Right lobe of liver (tissue), 6 donors: ENCODE results near the gene SGCD. TPM values are rescaled to one million over a fixed set of nuclear protein-coding genes. Genes with fewer than 3 reads are reported as not detected.

ENCODE experiments used
- ATAC-seq, 4 donors: fragments of 200-7000 bp; cut with Tn5 transposase; one replicate each; pipeline ENCODE4 v1.9.1; 2020; ENCODE audit warnings: mild to moderate bottlenecking in 4 of 4, moderate library complexity in 4 of 4
- DNase-seq, 3 donors: peaks; one replicate each; pipeline ENCODE4 v3.0.0-alpha.2; 2020
- H3K27ac ChIP-seq, 3 donors: fragments of 200-600 bp; one replicate each; pipeline ENCODE4 v1.8.0; 2022
- H3K27me3 ChIP-seq, 2 donors: fragments of 200-600 bp; one replicate each; pipeline ENCODE4 v1.8.0; 2022
- H3K36me3 ChIP-seq, 4 donors: fragments of 200-600 bp; sonication (generic) in 1 of 4; one replicate each; pipeline versions ENCODE4 v1.5.1 to v1.8.0; 2017 to 2022; ENCODE audit warnings: control low read depth in 1 of 4
- H3K4me1 ChIP-seq, 4 donors: fragments of 200-600 bp; sonication (generic) in 1 of 4; one replicate each; pipeline versions ENCODE4 v1.5.1 to v1.8.0; 2017 to 2022; ENCODE audit warnings: control low read depth in 1 of 4
- H3K4me3 ChIP-seq, 3 donors: fragments of 200-600 bp; one replicate each; pipeline ENCODE4 v1.8.0; 2022
- H3K9me3 ChIP-seq, 4 donors: fragments of 200-600 bp; sonication (generic) in 1 of 4; one replicate each; pipeline versions ENCODE4 v1.5.1 to v1.8.0; 2017 to 2022; ENCODE audit warnings: control low read depth in 1 of 4
- POLR2A ChIP-seq: fragments of 450-650 bp; IDR thresholded peaks from one replicate; pipeline ENCODE4 v1.6.1; 2017; ENCODE audit warnings: antibody characterized with exemption, mild to moderate bottlenecking
- WGBS: methylation state at CpG from one replicate; pipeline ENCODE4 v1.1.6; 2018; ENCODE audit warnings: low coverage, low lambda C conversion rate; ENCODE audit not compliant: insufficient coverage; ENCODE audit errors: missing lambda C conversion rate; 5-methylcytosine and 5-hydroxymethylcytosine counted together
- intact Hi-C, 2 donors: fragments of 100-400 bp; cut with DNase I; formaldehyde crosslinking; loops; one replicate each; pipeline versions ENCODE4 v1.11.2 to v1.14.1; 2022
- total RNA-seq, 6 experiments: library from RNA; depleted of rRNA in 2 of 6; stranded (reverse); fragments of >200 nt in 2 of 6; fragmentation: NEBNext Ultra II Directional in 3 of 6; extraction: Animal tissue kit (Norgen Biotek cat#: 25700) in 3 of 6; gene quantifications; one replicate each; pipeline versions ENCODE4 v1.1.0 to v1.2.4, GENCODE V29; 2016 to 2023
- TF ChIP-seq, protein P1 (sequence below), 4 donors: fragments of 200-600 bp in 3 of 4; fragments of 450-650 bp in 1 of 4; IDR thresholded peaks; one replicate each; pipeline versions ENCODE4 v1.5.1 to v1.8.0; 2016 to 2022; ENCODE audit warnings: antibody characterized with exemption in 4 of 4, mild to moderate bottlenecking in 2 of 4
- donor health status: DM: no; HTN: yes; CAD: no.
- donor health status: DM: no; HTN: no; CAD: no.
- donor health status: DM: no; HTN: no; CAD: no.
- donor health status: DM: no; HTN: yes; CAD: no.
- donor health status: DM: no; HTN: yes; CAD: no.

Gene SGCD
- total RNA-seq, 6 experiments from 2014 or later: 0.31 to 3.1 (median 0.95) TPM

- Histone ChIP-seq H3K36me3 (no peaks in the 10 kb centered on the region), H3K27me3 (no peaks in the 10 kb centered on the region), H3K4me1 (peaks cover 0 to 5% (median 0%) of the 10 kb centered on the region in 4 donors), H3K4me3 (no peak overlapping the region), H3K27ac (no peak overlapping the region), H3K9me3 (no peaks in the 10 kb centered on the region)
- intact Hi-C loops: no loop called here
- ATAC-seq: no peak
- no peak for DNase-seq
- WGBS: 95% methylated on average over 2 of the region's 2 CpGs
- no peak for TF ChIP-seq POLR2A
- TF ChIP-seq, protein P1, sequence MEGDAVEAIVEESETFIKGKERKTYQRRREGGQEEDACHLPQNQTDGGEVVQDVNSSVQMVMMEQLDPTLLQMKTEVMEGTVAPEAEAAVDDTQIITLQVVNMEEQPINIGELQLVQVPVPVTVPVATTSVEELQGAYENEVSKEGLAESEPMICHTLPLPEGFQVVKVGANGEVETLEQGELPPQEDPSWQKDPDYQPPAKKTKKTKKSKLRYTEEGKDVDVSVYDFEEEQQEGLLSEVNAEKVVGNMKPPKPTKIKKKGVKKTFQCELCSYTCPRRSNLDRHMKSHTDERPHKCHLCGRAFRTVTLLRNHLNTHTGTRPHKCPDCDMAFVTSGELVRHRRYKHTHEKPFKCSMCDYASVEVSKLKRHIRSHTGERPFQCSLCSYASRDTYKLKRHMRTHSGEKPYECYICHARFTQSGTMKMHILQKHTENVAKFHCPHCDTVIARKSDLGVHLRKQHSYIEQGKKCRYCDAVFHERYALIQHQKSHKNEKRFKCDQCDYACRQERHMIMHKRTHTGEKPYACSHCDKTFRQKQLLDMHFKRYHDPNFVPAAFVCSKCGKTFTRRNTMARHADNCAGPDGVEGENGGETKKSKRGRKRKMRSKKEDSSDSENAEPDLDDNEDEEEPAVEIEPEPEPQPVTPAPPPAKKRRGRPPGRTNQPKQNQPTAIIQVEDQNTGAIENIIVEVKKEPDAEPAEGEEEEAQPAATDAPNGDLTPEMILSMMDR (IDR thresholded peaks at IDR 0.05): no peak
Observed at GRCh38 chr5:156450778-156451177, 123.8 kb downstream of the SGCD start.

DNA sequence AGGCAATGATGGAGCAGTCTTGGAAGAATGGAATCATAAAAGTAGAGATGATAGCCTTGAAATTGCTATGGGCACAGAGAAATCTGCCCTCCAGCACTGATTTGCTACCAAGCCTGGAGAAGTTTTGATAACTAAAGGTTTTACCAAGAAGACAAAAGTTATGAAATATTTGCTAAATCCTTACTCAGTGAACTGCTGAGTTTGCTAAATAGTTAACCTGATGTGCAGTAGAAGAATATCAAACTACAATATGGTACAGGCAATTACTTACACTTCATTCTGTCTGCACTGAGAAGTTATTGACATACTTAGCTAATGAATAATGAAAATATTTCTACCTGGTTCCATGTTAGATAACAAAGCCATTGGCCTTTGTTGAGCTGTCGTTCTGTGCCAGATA lies 124.5 kb downstream of the SGCD start:
- DNase-seq (no peak), ATAC-seq (peak in 3 of 4 donors; percentile 28 to 42 (median 29))
- Histone ChIP-seq H3K4me3 (no peak overlapping the region), H3K4me1 (peaks cover 0 to 5% (median 0%) of the 10 kb centered on the region in 4 donors), H3K27me3 (no peaks in the 10 kb centered on the region), H3K9me3 (no peaks in the 10 kb centered on the region), H3K36me3 (no peaks in the 10 kb centered on the region), H3K27ac (no peak overlapping the region)
- TF ChIP-seq POLR2A: no peak
- TF ChIP-seq, protein P1 (IDR thresholded peaks at IDR 0.05): no peak
- intact Hi-C loops: no loop called here
- WGBS: 30% methylated on average over 1 of the region's 1 CpG

GRCh38 chr5:156456857-156457256 lies 129.9 kb downstream of the SGCD start:
- DNase-seq (no peak), ATAC-seq (no peak)
- TF ChIP-seq, protein P1 (IDR thresholded peaks at IDR 0.05): no peak
- no peak for TF ChIP-seq POLR2A
- Histone ChIP-seq H3K27me3 (no peaks in the 10 kb centered on the region), H3K27ac (no peak overlapping the region), H3K4me1 (no peaks in the 10 kb centered on the region), H3K4me3 (no peak overlapping the region), H3K9me3 (no peaks in the 10 kb centered on the region), H3K36me3 (no peaks in the 10 kb centered on the region)
- intact Hi-C loops: no loop called here

DNA sequence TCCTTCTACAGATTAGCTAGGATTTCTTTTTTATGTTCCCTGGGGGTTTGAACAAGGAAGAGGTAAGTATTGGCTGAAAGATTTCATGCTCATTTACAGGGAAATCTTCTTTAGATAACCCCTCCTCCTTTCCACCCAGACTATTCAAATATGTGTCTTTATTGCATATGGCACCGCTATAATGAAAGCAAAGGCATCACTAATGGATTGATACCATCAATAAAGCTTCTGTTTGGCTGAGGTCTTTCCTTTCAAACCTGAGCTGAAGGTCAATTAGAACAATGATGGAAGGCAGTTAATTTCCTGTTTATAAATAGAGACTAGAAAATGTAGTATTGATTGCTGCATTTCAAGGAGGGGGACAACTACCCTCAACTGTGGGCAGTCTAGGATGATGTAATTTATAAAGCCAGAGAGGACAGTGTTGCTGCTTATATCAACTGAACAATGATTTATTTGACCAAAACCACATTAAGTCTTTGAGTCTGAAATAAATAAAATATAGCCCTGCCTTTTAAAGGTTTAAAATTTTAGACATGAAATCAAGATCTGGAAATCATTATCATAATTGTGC lies 132.9 kb downstream of the SGCD start:
- intact Hi-C loops: no loop called here
- ATAC-seq (no peak), DNase-seq (no peak)
- Histone ChIP-seq H3K27ac (no peak overlapping the region), H3K36me3 (no peaks in the 10 kb centered on the region), H3K4me3 (no peak overlapping the region), H3K9me3 (no peaks in the 10 kb centered on the region), H3K4me1 (no peaks in the 10 kb centered on the region), H3K27me3 (no peaks in the 10 kb centered on the region)
- TF ChIP-seq, protein P1 (IDR thresholded peaks at IDR 0.05): no peak
- TF ChIP-seq POLR2A: no peak
- WGBS: 86% methylated on average over 1 of the region's 1 CpG

DNA sequence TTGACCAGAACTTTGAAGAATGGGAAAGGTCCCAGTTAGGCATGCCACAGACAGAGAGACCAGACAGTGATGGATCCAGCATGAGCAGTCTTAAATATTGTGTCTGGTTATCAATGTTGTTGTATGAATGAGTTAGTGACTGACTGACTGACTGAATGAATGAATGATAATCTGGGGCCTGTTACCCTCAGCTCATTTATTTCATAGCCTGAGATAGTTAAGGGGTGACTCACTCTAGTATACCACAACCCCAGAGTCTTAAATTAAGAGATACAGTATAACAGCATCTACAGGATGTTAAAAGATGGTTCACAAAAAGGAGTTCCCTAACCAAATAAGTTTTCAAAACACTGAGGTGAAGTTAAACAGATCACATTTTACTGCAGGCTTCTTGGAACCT lies 133.5 kb downstream of the SGCD start:
- no peaks in the 10 kb centered on the region for H3K4me1 ChIP-seq
- no peak for DNase-seq
- no peak overlapping the region for H3K4me3 ChIP-seq
- H3K27ac ChIP-seq: no peak overlapping the region
- intact Hi-C loops: no loop called here
- H3K27me3 ChIP-seq: no peaks in the 10 kb centered on the region
- ATAC-seq: no peak
- no peak for TF ChIP-seq POLR2A
- TF ChIP-seq, protein P1 (IDR thresholded peaks at IDR 0.05): no peak
- H3K36me3 ChIP-seq: no peaks in the 10 kb centered on the region
- H3K9me3 ChIP-seq: no peaks in the 10 kb centered on the region
